ENCODE data around the gene CNGA4.
A peak's percentile ranks its signal among the peaks of the same experiment; 100 is the strongest.
"Not testable (repeated sequence)": the region's sequence is repeated elsewhere in the genome, so short reads cannot be mapped to it uniquely, and the experiment has no call there.

Gene CNGA4

GRCh38 chr11:6258571-6259081 lies 19.7 kb downstream of the CNGA4 start:
- DNase-seq: peak in 23 of 58 donors; percentile 19 to 76 (median 39)

GRCh38 chr11:6260207-6260726 lies 21.4 kb downstream of the CNGA4 start:
- DNase-seq: peak in 4 of 58 donors; percentile 14 to 31 (median 24)

- DNase-seq: no peak
Observed at GRCh38 chr11:6263662-6264061, 24.8 kb downstream of the CNGA4 start.

GRCh38 chr11:6268820-6269219 lies 29.9 kb downstream of the CNGA4 start:
- peak in 1 of 58 donors; percentile 12 for DNase-seq

- no peak for DNase-seq
Observed at GRCh38 chr11:6269994-6270393, 31.1 kb downstream of the CNGA4 start.

GRCh38 chr11:6270584-6271246 lies 31.8 kb downstream of the CNGA4 start:
- DNase-seq: no peak

- no peak for DNase-seq
Observed at GRCh38 chr11:6271598-6271997, 32.7 kb downstream of the CNGA4 start.

GRCh38 chr11:6273188-6273587 lies 34.3 kb downstream of the CNGA4 start:
- peak in 25 of 58 donors; percentile 5 to 82 (median 34) for DNase-seq

GRCh38 chr11:6280809-6281208 lies 41.9 kb downstream of the CNGA4 start:
- not testable (repeated sequence) for DNase-seq

- DNase-seq: no peak
Observed at GRCh38 chr11:6283453-6284023, 44.6 kb downstream of the CNGA4 start.

- DNase-seq: no peak
Observed at GRCh38 chr11:6284250-6284649, 45.4 kb downstream of the CNGA4 start.

GRCh38 chr11:6285019-6285418 lies 46.1 kb downstream of the CNGA4 start:
- DNase-seq: no peak

All from anterior cingulate cortex (tissue), 58 donors.